HepG2 (cell line): ENCODE data around the gene LIN28B. TPM values are rescaled to one million over a fixed set of nuclear protein-coding genes. Genes with fewer than 3 reads are reported as not detected.

Experiments
- ATRX ChIP-seq: sonication (generic); formaldehyde crosslinking; IDR thresholded peaks from 2 replicates; pipeline ENCODE4 v1.4.0; 2020; ENCODE audit warnings: missing genetic modification reagents, borderline replicate concordance
- FOXC1 ChIP-seq: sonication (generic); formaldehyde crosslinking; IDR thresholded peaks from 2 replicates; pipeline ENCODE4 v1.8.0; 2022; ENCODE audit warnings: mild to moderate bottlenecking, missing genetic modification reagents, borderline replicate concordance
- GFI1 ChIP-seq: sonication (generic); formaldehyde crosslinking; IDR thresholded peaks from 2 replicates; pipeline ENCODE4 v1.5.0; 2020; ENCODE audit warnings: missing genetic modification reagents, mild to moderate bottlenecking, borderline replicate concordance
- PRDM15 ChIP-seq: sonication (generic); formaldehyde crosslinking; IDR thresholded peaks from 2 replicates; pipeline ENCODE4 v1.4.0; 2020; ENCODE audit warnings: missing genetic modification reagents
- SPEN ChIP-seq: sonication (generic); formaldehyde crosslinking; IDR thresholded peaks from 2 replicates; pipeline ENCODE4 v1.5.1; 2020; ENCODE audit warnings: low read depth, mild to moderate bottlenecking, missing genetic modification reagents
- U2AF1 ChIP-seq: fragments of 200-400 bp; formaldehyde crosslinking; optimal IDR thresholded peaks from 2 replicates; pipeline ENCODE3; 2017; ENCODE audit warnings: mild to moderate bottlenecking, low read depth, low read length
- ZNF318 ChIP-seq: sonication (generic); formaldehyde crosslinking; IDR thresholded peaks from 2 replicates; pipeline ENCODE4 v1.4.0; 2020; ENCODE audit warnings: mild to moderate bottlenecking, missing genetic modification reagents
- ZNF335 ChIP-seq: sonication (generic); formaldehyde crosslinking; IDR thresholded peaks from 2 replicates; pipeline ENCODE4 v1.4.0; 2020; ENCODE audit warnings: missing genetic modification reagents
- ZNF34 ChIP-seq: sonication (generic); formaldehyde crosslinking; IDR thresholded peaks from 2 replicates; pipeline ENCODE4 v1.4.0; 2020; ENCODE audit warnings: mild to moderate bottlenecking, missing genetic modification reagents, borderline replicate concordance
- ZNF737 ChIP-seq: sonication (generic); formaldehyde crosslinking; IDR thresholded peaks from 2 replicates; pipeline ENCODE4 v1.5.0; 2020; ENCODE audit warnings: missing genetic modification reagents, mild to moderate bottlenecking, borderline replicate concordance
- polyA plus RNA-seq, 8 experiments: library from polyadenylated mRNA; depleted of rRNA in 3 of 8; stranded (reverse) in 7 of 8; unstranded in 1 of 8; fragments of >200 nt; fragmentation: Illumina TruSeq in 4 of 8; extraction: Trizol in 4 of 8; gene quantifications; 2 replicates each; pipeline versions ENCODE4 v1.2.1 to v1.2.3, GENCODE V29; 2011 to 2016; ENCODE audit warnings: low read depth in 4 of 8, missing spikeins in 1 of 8, mixed read lengths in 1 of 8; ENCODE audit not compliant: insufficient read depth in 1 of 8
- total RNA-seq, 5 experiments: library from RNA; depleted of rRNA; stranded (reverse); fragments of >200 nt; fragmentation: Illumina TruSeq; extraction: Trizol; gene quantifications; 2 replicates each; pipeline ENCODE4 v1.2.3, GENCODE V29; 2016; ENCODE audit warnings: low read depth in 1 of 5
- TF ChIP-seq, protein P1 (sequence below): sonication (generic); formaldehyde crosslinking; IDR thresholded peaks from 2 replicates; pipeline ENCODE4 v1.4.0; 2020; ENCODE audit warnings: missing genetic modification reagents

The LIN28B gene
- total and polyA plus RNA-seq, 2 of the 13 experiments (the other 11 are each of a cell fraction or from before 2014, with no cell fraction given), result 14.5 to 56.8 TPM

GRCh38 chr6:104940893-104941728, 15.8 kb upstream of the LIN28B start (continued):
- TF ChIP-seq GFI1 (CRISPR knock-in tag) (peak; percentile 55), ZNF34 (no peak), ZNF335 (0 out of 2 replicates have a peak, but pooled peaks have one; percentile 25), SPEN (no peak; the same call in 1 of the 2 replicates), ZNF318 (CRISPR knock-in tag) (no peak), FOXC1 (CRISPR knock-in tag) (peak; percentile 94), PRDM15 (peak; percentile 50; the same call in 1 of the 2 replicates), U2AF1 (no peak), ATRX (CRISPR knock-in tag) (no peak), ZNF737 (CRISPR knock-in tag) (no peak)
- TF ChIP-seq, protein P1, sequence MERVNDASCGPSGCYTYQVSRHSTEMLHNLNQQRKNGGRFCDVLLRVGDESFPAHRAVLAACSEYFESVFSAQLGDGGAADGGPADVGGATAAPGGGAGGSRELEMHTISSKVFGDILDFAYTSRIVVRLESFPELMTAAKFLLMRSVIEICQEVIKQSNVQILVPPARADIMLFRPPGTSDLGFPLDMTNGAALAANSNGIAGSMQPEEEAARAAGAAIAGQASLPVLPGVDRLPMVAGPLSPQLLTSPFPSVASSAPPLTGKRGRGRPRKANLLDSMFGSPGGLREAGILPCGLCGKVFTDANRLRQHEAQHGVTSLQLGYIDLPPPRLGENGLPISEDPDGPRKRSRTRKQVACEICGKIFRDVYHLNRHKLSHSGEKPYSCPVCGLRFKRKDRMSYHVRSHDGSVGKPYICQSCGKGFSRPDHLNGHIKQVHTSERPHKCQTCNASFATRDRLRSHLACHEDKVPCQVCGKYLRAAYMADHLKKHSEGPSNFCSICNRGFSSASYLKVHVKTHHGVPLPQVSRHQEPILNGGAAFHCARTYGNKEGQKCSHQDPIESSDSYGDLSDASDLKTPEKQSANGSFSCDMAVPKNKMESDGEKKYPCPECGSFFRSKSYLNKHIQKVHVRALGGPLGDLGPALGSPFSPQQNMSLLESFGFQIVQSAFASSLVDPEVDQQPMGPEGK (CRISPR knock-in tag), result peak; percentile 10; the same call in 1 of the 2 replicates
